Activated CD8-positive, alpha-beta memory T cell treated with anti-CD3 and anti-CD28 coated beads for 48 hours (primary cell): Measurements from ENCODE around the gene MAP3K15.

ENCODE experiments used
- DNase-seq, 3 experiments: peaks; one replicate each; pipeline ENCODE4 v3.0.0-alpha.2; 2020; ENCODE audit warnings: low read depth in 2 of 3, low spot score in 2 of 3

Gene MAP3K15

GRCh38 chrX:19410259-19410658 lies 105.0 kb downstream of the MAP3K15 start:
- no peak for DNase-seq

- no peak for DNase-seq
Measured at GRCh38 chrX:19403696-19404095, 111.6 kb downstream of the MAP3K15 start.

- DNase-seq, result no peak
Measured at GRCh38 chrX:19392703-19393102, 122.6 kb downstream of the MAP3K15 start.

GRCh38 chrX:19392078-19392477 lies 123.2 kb downstream of the MAP3K15 start:
- DNase-seq, result no peak

GRCh38 chrX:19389227-19389845 lies 126.0 kb downstream of the MAP3K15 start:
- DNase-seq, result no peak

GRCh38 chrX:19388741-19389140 lies 126.6 kb downstream of the MAP3K15 start:
- no peak for DNase-seq

GRCh38 chrX:19388064-19388679 lies 127.1 kb downstream of the MAP3K15 start:
- no peak for DNase-seq

- no peak for DNase-seq
Measured at GRCh38 chrX:19386679-19387078, 128.6 kb downstream of the MAP3K15 start.

GRCh38 chrX:19382555-19383145 lies 132.7 kb downstream of the MAP3K15 start:
- DNase-seq, result peak in 1 of 3 experiments; percentile 7

GRCh38 chrX:19381326-19381725 lies 134.0 kb downstream of the MAP3K15 start:
- DNase-seq, result no peak

- DNase-seq, result no peak
Measured at GRCh38 chrX:19377799-19378198, 137.5 kb downstream of the MAP3K15 start.

- no peak for DNase-seq
Measured at GRCh38 chrX:19375546-19375945, 139.8 kb downstream of the MAP3K15 start.

- no peak for DNase-seq
Measured at GRCh38 chrX:19373351-19373891, 141.9 kb downstream of the MAP3K15 start.

GRCh38 chrX:19372547-19373331 lies 142.6 kb downstream of the MAP3K15 start:
- DNase-seq, result no peak

- DNase-seq, result peak; percentile 24 to 30 (median 24)
Measured at GRCh38 chrX:19372170-19372546, 143.2 kb downstream of the MAP3K15 start.

- no peak for DNase-seq
Measured at GRCh38 chrX:19370061-19370460, 145.2 kb downstream of the MAP3K15 start.

GRCh38 chrX:19368576-19368975 lies 146.7 kb downstream of the MAP3K15 start:
- no peak for DNase-seq

- DNase-seq, result no peak
Measured at GRCh38 chrX:19361701-19362100, 153.6 kb downstream of the MAP3K15 start.

- no peak for DNase-seq
Measured at GRCh38 chrX:19360903-19361302, 154.4 kb downstream of the MAP3K15 start.

GRCh38 chrX:19358521-19358920 lies 156.8 kb downstream of the MAP3K15 start:
- DNase-seq, result no peak

- no peak for DNase-seq
Measured at GRCh38 chrX:19354625-19355024, 160.7 kb downstream of the MAP3K15 start.

GRCh38 chrX:19350941-19351384 lies 164.3 kb downstream of the MAP3K15 start:
- DNase-seq, result no peak
